Endodermal cell (in vitro differentiated cells): ENCODE measurements around the gene CD6. TPM values are rescaled to one million over a fixed set of nuclear protein-coding genes. Genes with fewer than 3 reads are reported as not detected.

Source experiments
- DNase-seq: peaks from one replicate; pipeline ENCODE4 v3.0.0-alpha.2; 2017
- H3K27ac ChIP-seq: 2 replicates; pipeline ENCODE4 v1.5.1; 2013; ENCODE audit warnings: mild to moderate bottlenecking, low read depth, low read length, moderate library complexity
- H3K27me3 ChIP-seq: 2 replicates; pipeline ENCODE4 v1.6.1; 2013; ENCODE audit warnings: mild to moderate bottlenecking, low read length, moderate library complexity; ENCODE audit not compliant: insufficient read depth, control insufficient read depth, poor library complexity, severe bottlenecking
- H3K36me3 ChIP-seq: 2 replicates; pipeline ENCODE4 v1.7.0; 2013; ENCODE audit warnings: mild to moderate bottlenecking, low read length, moderate library complexity; ENCODE audit not compliant: control insufficient read depth, insufficient read depth
- H3K4me1 ChIP-seq: one replicate; pipeline ENCODE4 v1.7.0; 2013; ENCODE audit warnings: low read length; ENCODE audit not compliant: control insufficient read depth, insufficient read depth
- H3K4me3 ChIP-seq: 2 replicates; pipeline ENCODE4 v1.5.1; 2013; ENCODE audit warnings: mild to moderate bottlenecking, low read length, moderate library complexity
- H3K9ac ChIP-seq: 2 replicates; pipeline ENCODE4 v1.6.1; 2013; ENCODE audit warnings: mild to moderate bottlenecking, low read length, moderate library complexity; ENCODE audit not compliant: poor library complexity, severe bottlenecking; ENCODE audit errors: extremely low read depth
- H3K9me3 ChIP-seq: 2 replicates; pipeline ENCODE4 v1.6.1; 2013; ENCODE audit warnings: mild to moderate bottlenecking, low read length, moderate library complexity; ENCODE audit not compliant: control insufficient read depth
- H3K27ac Mint-ChIP-seq: 2 replicates; pipeline ENCODE4 v1.8.0; 2020; ENCODE audit warnings: mixed read lengths
- H3K27me3 Mint-ChIP-seq: 2 replicates; pipeline ENCODE4 v1.8.0; 2021; ENCODE audit warnings: mild to moderate bottlenecking, mixed read lengths; ENCODE audit not compliant: insufficient read depth
- H3K36me3 Mint-ChIP-seq: 2 replicates; pipeline ENCODE4 v1.8.0; 2020; ENCODE audit warnings: low read depth, mixed read lengths
- H3K4me1 Mint-ChIP-seq: 2 replicates; pipeline ENCODE4 v1.8.0; 2020; ENCODE audit warnings: mixed read lengths
- H3K4me3 Mint-ChIP-seq: 2 replicates; pipeline ENCODE4 v1.8.0; 2020; ENCODE audit warnings: mild to moderate bottlenecking, moderate library complexity, mixed read lengths
- H3K9me3 Mint-ChIP-seq: 2 replicates; pipeline ENCODE4 v1.8.0; 2020; ENCODE audit warnings: mild to moderate bottlenecking, mixed read lengths
- WGBS, 2 experiments: methylation state at CpG; one replicate each; pipeline versions ENCODE4 v1.1.5 to v1.1.7; 2013; ENCODE audit warnings: missing lambda C conversion rate in 2 of 2, mixed read lengths in 1 of 2; ENCODE audit not compliant: insufficient coverage in 1 of 2, insufficient read length in 1 of 2; 5-methylcytosine and 5-hydroxymethylcytosine counted together
- total RNA-seq, 2 donors: library from RNA; stranded (reverse); fragmentation: NEBNext Ultra II Directional in 1 of 2; extraction: Animal tissue kit (Norgen Biotek cat#: 25700) in 1 of 2; gene quantifications; 2 replicates in 1 of 2; 3 replicates in 1 of 2; pipeline ENCODE4 v1.2.1, GENCODE V29; 2021
- TF ChIP-seq, protein P1 (sequence below): fragments of 200-600 bp; sonication (generic); conservative IDR thresholded peaks from 2 replicates; pipeline ENCODE4 v1.5.0; 2021; ENCODE audit warnings: antibody characterized with exemption, mild to moderate bottlenecking

Gene CD6
- total RNA-seq, 2 donors from 2014 or later: 1.5 to 1.6 TPM

DNA sequence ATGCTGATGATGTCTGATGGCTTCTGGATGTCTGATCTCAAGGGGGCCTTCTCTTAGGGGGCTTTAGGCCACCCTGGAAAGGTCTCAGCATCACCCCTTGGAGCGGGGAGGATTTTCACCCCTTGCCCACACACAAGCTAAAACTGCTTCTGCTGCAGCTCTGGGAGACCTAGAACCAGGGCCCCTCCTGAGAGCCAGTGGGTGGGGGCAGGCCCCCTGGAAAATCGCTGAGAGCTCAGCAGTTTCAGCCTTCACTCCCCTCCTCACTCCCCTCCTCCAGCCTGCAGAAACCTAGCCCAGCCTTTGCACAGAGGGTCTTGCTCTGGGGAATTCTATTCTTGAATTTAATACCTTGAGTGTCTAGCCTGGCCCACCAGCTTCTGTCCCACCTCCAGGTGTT lies 17.2 kb downstream of the CD6 start:
- Mint-ChIP-seq H3K27me3 (peaks cover 22% of the 10 kb centered on the region), H3K4me1 (peaks cover 9% of the 10 kb centered on the region), H3K36me3 (no peaks in the 10 kb centered on the region), H3K4me3 (no peak overlapping the region), H3K27ac (no peak overlapping the region), H3K9me3 (no peaks in the 10 kb centered on the region)
- Histone ChIP-seq H3K4me1 (no peaks in the 10 kb centered on the region), H3K4me3 (no peak overlapping the region), H3K36me3 (no peaks in the 10 kb centered on the region), H3K27ac (no peak overlapping the region), H3K27me3 (peaks cover 11% of the 10 kb centered on the region), H3K9ac (no peak overlapping the region), H3K9me3 (no peaks in the 10 kb centered on the region)
- DNase-seq: no peak
- TF ChIP-seq, protein P1, sequence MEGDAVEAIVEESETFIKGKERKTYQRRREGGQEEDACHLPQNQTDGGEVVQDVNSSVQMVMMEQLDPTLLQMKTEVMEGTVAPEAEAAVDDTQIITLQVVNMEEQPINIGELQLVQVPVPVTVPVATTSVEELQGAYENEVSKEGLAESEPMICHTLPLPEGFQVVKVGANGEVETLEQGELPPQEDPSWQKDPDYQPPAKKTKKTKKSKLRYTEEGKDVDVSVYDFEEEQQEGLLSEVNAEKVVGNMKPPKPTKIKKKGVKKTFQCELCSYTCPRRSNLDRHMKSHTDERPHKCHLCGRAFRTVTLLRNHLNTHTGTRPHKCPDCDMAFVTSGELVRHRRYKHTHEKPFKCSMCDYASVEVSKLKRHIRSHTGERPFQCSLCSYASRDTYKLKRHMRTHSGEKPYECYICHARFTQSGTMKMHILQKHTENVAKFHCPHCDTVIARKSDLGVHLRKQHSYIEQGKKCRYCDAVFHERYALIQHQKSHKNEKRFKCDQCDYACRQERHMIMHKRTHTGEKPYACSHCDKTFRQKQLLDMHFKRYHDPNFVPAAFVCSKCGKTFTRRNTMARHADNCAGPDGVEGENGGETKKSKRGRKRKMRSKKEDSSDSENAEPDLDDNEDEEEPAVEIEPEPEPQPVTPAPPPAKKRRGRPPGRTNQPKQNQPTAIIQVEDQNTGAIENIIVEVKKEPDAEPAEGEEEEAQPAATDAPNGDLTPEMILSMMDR: no peak
- 86 to 100% methylated on average over 1 to 2 of the region's 2 CpGs for WGBS, 2 experiments

DNA sequence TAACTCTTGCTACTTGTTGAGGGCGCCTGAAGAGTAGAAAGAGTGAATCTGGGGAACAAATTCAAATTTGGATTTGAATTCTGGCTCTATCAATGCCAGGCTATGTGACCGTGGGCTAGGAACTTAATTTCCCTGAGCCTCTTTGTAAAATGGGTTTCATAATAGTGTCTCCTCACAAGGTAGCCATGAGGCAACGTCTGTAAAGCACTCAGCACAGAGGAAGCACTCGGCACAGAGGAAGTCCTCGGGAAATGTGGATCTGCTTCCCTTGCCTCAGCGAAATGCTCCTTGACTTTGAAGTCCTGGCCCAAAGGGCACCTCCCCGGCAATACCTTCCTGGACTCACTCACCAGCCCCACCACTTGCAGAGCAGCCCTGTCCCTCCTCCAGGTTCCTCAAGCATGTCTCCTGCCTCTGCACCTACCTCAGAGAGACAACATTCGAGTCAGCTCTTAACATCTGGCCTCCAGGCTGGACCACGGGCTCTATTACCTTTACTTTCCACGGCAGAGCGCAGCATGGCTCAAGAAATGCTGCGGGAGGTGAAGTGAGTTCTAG lies 17.7 kb downstream of the CD6 start:
- H3K9me3 Mint-ChIP-seq: no peaks in the 10 kb centered on the region
- H3K27me3 Mint-ChIP-seq: peaks cover 27% of the 10 kb centered on the region
- Histone ChIP-seq H3K9ac (no peak overlapping the region), H3K36me3 (no peaks in the 10 kb centered on the region), H3K4me1 (no peaks in the 10 kb centered on the region), H3K9me3 (no peaks in the 10 kb centered on the region), H3K27me3 (peaks cover 14% of the 10 kb centered on the region), H3K4me3 (no peak overlapping the region), H3K27ac (no peak overlapping the region)
- H3K4me1 Mint-ChIP-seq: peaks cover 11% of the 10 kb centered on the region
- no peak overlapping the region for H3K27ac Mint-ChIP-seq
- TF ChIP-seq, protein P1: no peak
- 84 to 91% methylated on average over 9 to 12 of the region's 12 CpGs for WGBS, 2 experiments
- no peak for DNase-seq
- no peak overlapping the region for H3K4me3 Mint-ChIP-seq
- no peaks in the 10 kb centered on the region for H3K36me3 Mint-ChIP-seq

DNA sequence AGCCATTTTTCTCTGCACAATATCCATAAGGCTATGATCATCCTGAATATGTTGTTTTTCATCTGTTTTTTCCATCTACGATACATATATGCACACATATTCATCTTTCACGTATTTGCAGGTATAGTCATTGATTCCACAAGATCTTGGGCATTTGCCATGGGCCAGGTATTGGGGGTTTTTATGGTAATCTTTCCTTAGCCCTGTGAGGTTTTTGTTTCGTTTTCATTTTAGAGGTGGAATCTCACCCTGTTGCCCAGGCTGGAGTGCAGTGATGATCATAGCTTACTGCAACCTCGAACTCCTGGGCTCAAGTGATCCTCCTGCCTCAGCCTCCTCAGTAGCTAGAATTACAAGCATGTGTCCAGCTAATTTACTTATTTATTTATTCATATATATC lies 20.0 kb downstream of the CD6 start:
- no peaks in the 10 kb centered on the region for H3K4me1 ChIP-seq
- H3K27me3 Mint-ChIP-seq: peaks cover 29% of the 10 kb centered on the region
- no peak overlapping the region for H3K4me3 Mint-ChIP-seq
- H3K27ac ChIP-seq: no peak overlapping the region
- 97% methylated on average over 4 of the region's 4 CpGs; no CpG with 5 or more reads in 1 of the 2 experiments for WGBS, 2 experiments
- H3K9me3 Mint-ChIP-seq: no peaks in the 10 kb centered on the region
- H3K36me3 Mint-ChIP-seq: no peaks in the 10 kb centered on the region
- H3K4me1 Mint-ChIP-seq: peaks cover 11% of the 10 kb centered on the region
- TF ChIP-seq, protein P1: no peak
- DNase-seq: no peak
- H3K27ac Mint-ChIP-seq: no peak overlapping the region
- H3K9me3 ChIP-seq: no peaks in the 10 kb centered on the region
- H3K36me3 ChIP-seq: no peaks in the 10 kb centered on the region
- no peak overlapping the region for H3K9ac ChIP-seq
- no peak overlapping the region for H3K4me3 ChIP-seq
- H3K27me3 ChIP-seq: peaks cover 14% of the 10 kb centered on the region
